Smooth muscle cell of the brain vasculature (primary cell): ENCODE results near the gene PAFAH2.
"Not testable (repeated sequence)": the region's sequence is repeated elsewhere in the genome, so short reads cannot be mapped to it uniquely, and the experiment has no call there.

Source experiments
- DNase-seq: peaks from one replicate; pipeline ENCODE4 v3.0.0-alpha.2; 2012; ENCODE audit warnings: low read depth, low spot score

The PAFAH2 gene

GRCh38 chr1:25985670-25986069 lies 12.2 kb downstream of the PAFAH2 start:
- no peak for DNase-seq

DNA sequence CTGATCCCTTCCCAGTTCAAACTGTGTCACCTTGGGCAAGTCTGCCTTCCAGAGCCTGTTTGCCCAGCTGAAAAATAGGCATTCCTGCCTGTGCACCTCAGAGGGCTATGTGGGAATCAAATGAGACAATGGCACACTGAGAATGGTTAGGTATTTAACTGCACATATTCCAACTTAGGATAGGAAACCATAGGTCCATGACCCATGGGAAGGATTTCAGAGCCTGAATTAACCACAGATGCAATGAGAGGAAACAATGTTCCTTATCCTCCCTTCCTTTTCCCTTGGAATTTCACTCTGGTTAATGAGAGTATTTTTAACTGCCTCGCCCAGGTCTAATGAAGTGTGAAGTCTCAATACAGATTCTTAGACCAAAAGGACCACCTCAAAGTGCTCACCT lies 12.7 kb downstream of the PAFAH2 start:
- DNase-seq, result no peak

- DNase-seq, result no peak
These were observed 18.7 kb downstream of the PAFAH2 start for GRCh38 chr1:25979210-25979609.

DNA sequence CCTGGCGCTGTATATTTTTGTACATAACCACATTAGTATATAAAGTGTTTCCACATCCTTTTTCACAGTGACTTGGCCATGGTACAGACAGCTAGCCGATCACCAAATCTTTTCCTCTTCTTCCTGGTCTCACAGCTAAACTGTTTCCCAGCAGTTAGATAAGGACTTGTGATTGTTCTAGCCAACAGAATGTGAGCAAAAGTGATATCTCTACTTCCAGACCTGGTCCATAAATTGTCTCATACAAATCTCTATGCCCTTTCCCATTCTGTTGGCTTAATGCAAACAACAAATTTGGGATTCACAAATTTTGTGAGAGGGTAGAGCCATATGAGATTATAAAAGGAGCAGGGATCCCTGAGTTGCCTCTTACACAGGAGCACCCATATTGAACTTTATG lies 19.5 kb downstream of the PAFAH2 start:
- DNase-seq, result no peak

GRCh38 chr1:25977801-25978200 lies 20.1 kb downstream of the PAFAH2 start:
- no peak for DNase-seq

DNA sequence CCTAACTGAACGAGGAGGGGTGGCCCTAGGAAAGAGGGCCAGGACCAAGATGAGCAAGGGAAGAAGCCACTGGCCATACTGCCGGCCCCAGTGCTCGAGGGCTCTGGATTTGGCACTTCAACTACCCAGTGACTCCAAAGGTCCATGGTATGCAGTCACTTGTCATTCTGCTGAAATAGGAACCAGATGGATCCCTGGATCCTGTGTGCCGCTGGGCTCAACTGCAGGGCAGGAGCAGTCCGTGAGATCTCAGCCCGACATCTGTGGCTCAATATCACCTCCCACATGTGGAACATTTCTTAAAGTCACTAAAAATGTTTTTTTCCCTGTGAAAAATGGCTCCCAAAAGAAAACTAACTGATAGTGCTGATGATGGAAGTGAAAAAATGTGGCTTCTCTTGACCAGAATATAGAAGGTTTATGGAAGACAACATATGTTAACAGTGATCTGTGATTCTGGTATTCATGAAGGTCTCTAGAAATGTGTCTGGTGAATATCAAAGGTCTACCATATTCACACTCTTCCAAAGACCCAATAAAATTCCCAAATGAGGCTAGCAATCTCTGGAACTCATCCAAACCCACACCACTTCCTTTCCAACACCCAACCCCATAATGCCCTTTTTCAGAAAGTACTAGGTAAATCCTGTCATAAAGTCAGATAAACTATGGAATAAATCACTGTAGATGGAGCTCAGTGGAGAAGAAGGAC lies 24.1 kb downstream of the PAFAH2 start:
- no peak for DNase-seq

GRCh38 chr1:25971811-25972180 lies 26.1 kb downstream of the PAFAH2 start:
- DNase-seq, result no peak

- DNase-seq, result no peak
These were observed 26.6 kb downstream of the PAFAH2 start for GRCh38 chr1:25971066-25971810.

GRCh38 chr1:25967308-25967707 lies 30.6 kb downstream of the PAFAH2 start:
- no peak for DNase-seq

GRCh38 chr1:25959611-25960010 lies 38.3 kb downstream of the PAFAH2 start:
- DNase-seq, result no peak

- DNase-seq, result no peak
These were observed 39.4 kb downstream of the PAFAH2 start for GRCh38 chr1:25958465-25958864.

DNA sequence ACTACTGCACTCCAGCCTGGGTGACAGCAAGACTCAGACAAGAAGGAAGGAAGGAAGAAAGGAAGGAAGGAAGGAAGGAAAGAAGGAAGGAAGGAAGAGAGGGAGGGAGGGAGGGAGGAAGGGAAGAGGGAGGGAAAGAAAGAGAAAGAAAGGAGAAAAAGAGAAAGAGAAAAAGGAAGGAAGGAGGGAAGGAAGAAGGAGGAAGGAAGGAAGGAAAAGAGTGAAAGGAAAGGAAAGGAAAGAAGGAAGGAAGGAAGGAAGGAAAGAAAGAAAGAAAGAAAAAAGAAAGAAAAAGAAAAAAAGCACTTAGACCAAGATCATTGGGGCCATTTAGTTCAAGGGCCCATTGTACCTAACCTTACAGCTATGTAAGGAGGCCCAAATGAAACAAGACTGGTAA lies 42.3 kb downstream of the PAFAH2 start:
- DNase-seq, result no peak

GRCh38 chr1:25954282-25954938 lies 43.5 kb downstream of the PAFAH2 start:
- no peak for DNase-seq

- no peak for DNase-seq
These were observed 44.9 kb downstream of the PAFAH2 start for GRCh38 chr1:25952841-25953401.

- no peak for DNase-seq
These were observed 49.2 kb downstream of the PAFAH2 start for GRCh38 chr1:25948641-25949040.

DNA sequence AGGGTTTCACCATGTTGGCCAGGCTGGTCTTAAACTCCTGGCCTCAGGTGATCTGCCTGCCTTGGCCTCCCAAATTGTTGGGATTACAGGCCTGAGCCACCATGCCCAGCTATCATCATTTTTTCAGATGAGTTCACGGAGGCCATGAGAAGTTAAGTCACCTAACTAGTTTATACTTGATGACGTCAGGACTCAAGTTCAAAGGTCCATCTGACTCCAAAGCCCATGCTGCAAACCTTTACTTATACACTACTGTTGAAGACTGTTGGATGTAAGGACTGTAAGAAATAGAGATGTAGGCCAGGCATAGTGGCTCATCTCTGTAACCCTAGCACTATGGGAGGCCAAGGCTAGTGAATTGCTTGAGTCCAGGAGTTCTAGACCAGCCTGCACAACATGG lies 50.8 kb downstream of the PAFAH2 start:
- no peak for DNase-seq

- DNase-seq, result no peak
These were observed 52.1 kb downstream of the PAFAH2 start for GRCh38 chr1:25945761-25946160.

DNA sequence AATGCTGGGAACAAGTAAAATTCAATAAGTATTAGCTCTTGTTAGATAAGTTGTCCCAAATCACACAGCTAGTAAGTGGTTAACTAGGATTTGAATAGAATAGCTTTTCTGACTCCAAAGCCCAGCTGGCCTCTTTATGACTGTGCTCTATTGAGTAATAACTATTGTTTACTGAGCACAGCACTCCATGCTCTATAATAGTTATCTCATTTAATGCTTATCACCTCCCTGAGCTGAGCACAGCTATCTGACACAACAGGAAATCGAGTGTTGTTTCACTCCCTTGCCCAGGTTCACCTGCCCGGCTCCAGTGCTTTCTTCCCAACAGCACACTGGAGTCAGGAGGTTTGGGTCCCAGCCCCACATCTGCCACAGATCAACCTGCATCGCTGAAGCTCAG lies 52.9 kb downstream of the PAFAH2 start:
- no peak for DNase-seq

DNA sequence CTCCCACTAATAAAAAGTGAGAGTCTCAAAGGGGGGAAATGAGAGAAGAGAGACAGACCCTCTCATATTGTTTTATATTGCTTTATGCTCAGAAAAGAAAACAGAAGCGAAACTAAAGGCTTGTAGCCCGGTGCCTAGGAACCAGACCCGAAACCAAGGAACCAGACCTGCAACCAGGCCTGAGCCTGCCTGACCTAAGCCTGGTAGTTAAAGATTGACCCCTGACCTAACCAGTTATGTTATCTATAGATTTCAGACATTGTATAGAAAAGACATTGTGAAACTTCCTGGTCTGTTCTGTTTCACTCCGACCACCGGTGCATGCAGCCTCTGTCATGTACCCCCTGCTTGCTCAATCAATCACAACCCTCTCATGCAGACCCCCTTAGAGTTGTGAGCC lies 54.4 kb downstream of the PAFAH2 start:
- DNase-seq, result not testable (repeated sequence)

DNA sequence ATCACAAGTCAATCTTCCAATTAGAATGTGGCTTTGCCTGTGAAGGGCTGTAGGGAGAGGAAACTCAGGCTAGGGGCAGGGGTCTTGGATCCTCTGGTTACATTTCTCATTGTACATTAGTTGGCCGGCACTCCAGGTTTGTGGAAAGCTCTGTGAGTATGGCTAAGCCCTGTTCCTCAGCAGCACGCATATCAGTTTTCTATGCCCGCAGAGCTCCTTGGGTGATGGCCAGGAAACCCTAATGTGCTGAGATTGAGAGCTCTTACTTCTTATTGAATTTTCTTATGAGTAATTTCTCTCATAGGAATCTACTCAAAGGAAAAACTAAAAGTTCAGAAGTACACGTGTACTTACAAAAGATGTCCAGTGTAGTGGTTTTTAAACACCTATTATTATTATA lies 60.9 kb downstream of the PAFAH2 start:
- DNase-seq, result no peak

DNA sequence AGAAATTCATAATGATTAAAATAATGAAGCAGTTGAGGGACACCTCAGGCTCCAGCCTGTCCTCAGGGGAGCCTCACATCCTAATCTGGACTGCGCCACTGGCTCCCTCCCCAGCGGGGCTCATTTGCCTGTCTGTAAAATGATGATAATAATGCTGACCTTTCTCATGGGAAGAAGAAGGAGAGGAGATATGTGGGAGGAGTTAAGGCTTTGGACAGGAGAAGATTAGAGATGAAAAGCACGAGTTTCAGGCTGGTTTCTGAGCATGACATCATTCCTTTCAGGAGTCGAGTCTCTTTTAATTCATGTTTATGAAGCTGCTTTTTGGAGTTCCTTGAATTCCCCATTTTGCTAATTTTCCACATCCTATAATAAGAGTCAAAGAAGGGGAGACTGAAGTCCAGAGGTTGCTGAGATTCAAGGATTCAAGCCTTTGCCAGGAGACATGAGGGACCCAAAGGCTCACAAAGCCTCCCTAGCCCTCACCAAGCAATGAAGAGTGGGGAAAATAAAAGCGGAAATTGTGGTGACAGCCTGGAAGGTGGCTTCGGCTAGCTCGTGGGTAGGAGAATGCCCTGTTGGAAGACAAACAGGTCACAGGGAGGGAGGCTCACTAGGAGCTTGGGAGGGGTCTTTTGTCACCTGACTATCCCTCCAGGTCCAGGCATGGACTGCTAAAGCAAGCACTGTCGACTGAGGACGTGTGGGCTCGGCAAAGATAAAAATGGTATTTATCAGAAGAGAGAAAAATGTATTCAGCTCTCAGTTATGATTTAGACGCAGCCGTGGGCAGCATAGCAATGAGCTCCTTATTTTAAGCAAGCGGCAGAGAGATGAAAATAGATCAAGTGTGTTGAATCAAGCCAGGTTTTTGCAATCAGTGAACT lies 64.1 kb downstream of the PAFAH2 start:
- no peak for DNase-seq
